Stomach (tissue), 9 donors: ENCODE data around the gene EPS8L2. TPM values are rescaled to one million over a fixed set of nuclear protein-coding genes. Genes with fewer than 3 reads are reported as not detected.

Experiments used
- DNase-seq, 2 donors: peaks; one replicate each; pipeline versions ENCODE4 v3.0.0 to v3.0.0-alpha.2; 2013 to 2019
- H3K27ac ChIP-seq, 5 donors: fragments of 200-600 bp in 4 of 5; sonication (generic) in 4 of 5; one replicate each; pipeline ENCODE4 v1.5.1; 2013 to 2019; ENCODE audit warnings: mild to moderate bottlenecking in 1 of 5, moderate library complexity in 1 of 5
- H3K27me3 ChIP-seq, 3 donors: fragments of 200-600 bp; sonication (generic); one replicate each; pipeline ENCODE4 v1.5.1; 2017 to 2019; ENCODE audit warnings: mixed run types in 1 of 3
- H3K36me3 ChIP-seq, 4 donors: fragments of 200-600 bp; sonication (generic); 1 replicate in 3 of 4; 2 replicates in 1 of 4; pipeline ENCODE4 v1.5.1; 2016 to 2019
- H3K4me1 ChIP-seq, 4 donors: fragments of 200-600 bp; sonication (generic); one replicate each; pipeline ENCODE4 v1.5.1; 2016 to 2019
- H3K4me3 ChIP-seq, 4 donors: fragments of 200-600 bp; sonication (generic) in 3 of 4; one replicate each; pipeline ENCODE4 v1.5.1; 2016 to 2019; ENCODE audit warnings: mild to moderate bottlenecking in 1 of 4
- H3K9me3 ChIP-seq, 4 donors: fragments of 200-600 bp; sonication (generic); one replicate each; pipeline ENCODE4 v1.5.1; 2016 to 2019
- EP300 ChIP-seq: sonication (generic); formaldehyde crosslinking; IDR thresholded peaks from one replicate; pipeline ENCODE4 v1.6.1; 2017; ENCODE audit warnings: antibody characterized with exemption
- POLR2A ChIP-seq, 4 donors: fragments of 450-650 bp; IDR thresholded peaks; one replicate each; pipeline ENCODE4 v1.6.1; 2016; ENCODE audit warnings: antibody characterized with exemption in 4 of 4, control low read depth in 2 of 4, mild to moderate bottlenecking in 1 of 4, moderate library complexity in 1 of 4
- POLR2AphosphoS5 ChIP-seq, 3 donors: sonication (generic); formaldehyde crosslinking; IDR thresholded peaks; one replicate each; pipeline ENCODE4 v1.6.1; 2016; ENCODE audit warnings: antibody characterized with exemption in 3 of 3
- WGBS, 5 donors: extraction: QIAGEN DNeasy Blood & Tissue Kit in 3 of 5; methylation state at CpG; one replicate each; pipeline versions ENCODE4 v1.1.5 to v1.1.7; 2013 to 2018; 5-methylcytosine and 5-hydroxymethylcytosine counted together
- intact Hi-C: fragments of 100-400 bp; cut with DNase I; formaldehyde crosslinking; loops from one replicate; pipeline ENCODE4 v1.15.1; 2023; ENCODE audit warnings: low total_unique reads
- polyA plus RNA-seq, 3 donors: library from polyadenylated mRNA; stranded (reverse); fragments of 200-250 nt; gene quantifications; one replicate each; pipeline ENCODE4 v1.2.3, GENCODE V29; 2013
- total RNA-seq, 5 donors: library from RNA; depleted of rRNA; stranded (reverse); fragments of >200 nt; gene quantifications; one replicate each; pipeline versions ENCODE4 v1.1.0 to v1.2.3, GENCODE V29; 2014 to 2016
- TF ChIP-seq, protein P1 (sequence below), 7 experiments: fragments of 450-650 bp in 4 of 7; fragments of 200-600 bp in 3 of 7; sonication (generic) in 3 of 7; IDR thresholded peaks; one replicate each; pipeline ENCODE4 v1.5.1; 2016 to 2019; ENCODE audit warnings: antibody characterized with exemption in 7 of 7, control low read depth in 2 of 7, mild to moderate bottlenecking in 1 of 7
- donor health status: healthy with polysubstance abuse.
- donor health status: Bipolar disorder and iron deficiency.
- donor health status: healthy.

Gene EPS8L2
- total and polyA plus RNA-seq, 8 donors: 45.0 to 617 (median 180) TPM

GRCh38 chr11:690738-691633 lies 15.0 kb upstream of the EPS8L2 start:
- Histone ChIP-seq H3K27me3 (no peaks in the 10 kb centered on the region), H3K4me3 (no peak overlapping the region), H3K36me3 (peaks cover 28 to 50% (median 42%) of the 10 kb centered on the region in 4 donors), H3K9me3 (no peaks in the 10 kb centered on the region), H3K4me1 (peaks cover 25 to 53% (median 42%) of the 10 kb centered on the region in 4 donors), H3K27ac (peak overlapping the region; percentile 8 to 54 (median 39))
- TF ChIP-seq POLR2A (IDR thresholded peaks at IDR 0.05) (no peak), POLR2AphosphoS5 (IDR thresholded peaks at IDR 0.05) (no peak), EP300 (no peak)
- TF ChIP-seq, protein P1, sequence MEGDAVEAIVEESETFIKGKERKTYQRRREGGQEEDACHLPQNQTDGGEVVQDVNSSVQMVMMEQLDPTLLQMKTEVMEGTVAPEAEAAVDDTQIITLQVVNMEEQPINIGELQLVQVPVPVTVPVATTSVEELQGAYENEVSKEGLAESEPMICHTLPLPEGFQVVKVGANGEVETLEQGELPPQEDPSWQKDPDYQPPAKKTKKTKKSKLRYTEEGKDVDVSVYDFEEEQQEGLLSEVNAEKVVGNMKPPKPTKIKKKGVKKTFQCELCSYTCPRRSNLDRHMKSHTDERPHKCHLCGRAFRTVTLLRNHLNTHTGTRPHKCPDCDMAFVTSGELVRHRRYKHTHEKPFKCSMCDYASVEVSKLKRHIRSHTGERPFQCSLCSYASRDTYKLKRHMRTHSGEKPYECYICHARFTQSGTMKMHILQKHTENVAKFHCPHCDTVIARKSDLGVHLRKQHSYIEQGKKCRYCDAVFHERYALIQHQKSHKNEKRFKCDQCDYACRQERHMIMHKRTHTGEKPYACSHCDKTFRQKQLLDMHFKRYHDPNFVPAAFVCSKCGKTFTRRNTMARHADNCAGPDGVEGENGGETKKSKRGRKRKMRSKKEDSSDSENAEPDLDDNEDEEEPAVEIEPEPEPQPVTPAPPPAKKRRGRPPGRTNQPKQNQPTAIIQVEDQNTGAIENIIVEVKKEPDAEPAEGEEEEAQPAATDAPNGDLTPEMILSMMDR (IDR thresholded peaks at IDR 0.05): no peak
- peak in 1 of 2 donors; percentile 69 for DNase-seq
- intact Hi-C loops: no loop called here
- 63 to 75% (median 66%) methylated on average over 18 to 27 of the region's 27 CpGs for WGBS, 5 donors

DNA sequence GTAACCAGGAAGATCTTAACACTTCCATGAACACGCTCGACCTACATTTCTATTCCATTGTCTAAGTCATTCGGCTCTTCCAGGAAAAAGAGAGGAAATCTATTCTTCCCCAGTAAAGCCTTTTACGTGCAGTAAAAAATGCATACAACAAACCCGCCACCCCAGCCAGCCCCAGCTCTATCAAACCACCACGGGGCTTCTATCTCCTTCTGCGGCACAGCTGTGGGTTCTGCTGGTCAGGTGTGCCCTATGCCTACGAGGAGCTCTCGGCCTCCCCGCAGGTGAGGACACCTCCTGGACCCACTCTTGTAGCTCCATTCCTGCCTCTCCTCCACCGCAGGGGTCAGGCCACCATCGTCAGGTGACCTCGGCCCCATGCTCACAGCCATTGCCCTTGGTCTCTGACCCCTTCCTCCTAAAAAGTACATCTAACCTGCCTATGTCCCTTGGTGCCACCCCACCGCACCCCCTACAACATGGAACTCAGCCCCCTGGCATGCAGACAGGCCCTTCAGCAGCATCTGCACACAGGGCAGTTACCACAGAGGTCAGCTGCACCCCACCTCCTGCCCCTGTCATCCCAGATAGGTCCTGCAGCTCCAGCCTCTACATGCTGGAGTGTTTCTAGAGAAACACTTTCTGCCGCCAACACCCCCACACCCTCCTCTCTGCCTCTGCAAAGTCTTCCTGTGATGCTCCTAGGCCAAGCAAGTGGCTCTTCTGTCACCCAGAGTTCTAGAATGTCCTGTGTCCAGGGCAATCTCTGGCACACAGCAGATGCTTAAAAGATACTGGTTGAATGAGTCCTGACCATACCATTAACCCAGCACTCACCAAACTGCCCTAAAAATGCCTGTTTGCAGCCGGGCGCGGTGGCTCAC lies 14.1 kb upstream of the EPS8L2 start:
- Histone ChIP-seq H3K4me1 (peaks cover 29 to 54% (median 49%) of the 10 kb centered on the region in 4 donors), H3K9me3 (no peaks in the 10 kb centered on the region), H3K36me3 (peaks cover 20 to 41% (median 33%) of the 10 kb centered on the region in 4 donors), H3K27ac (no peak overlapping the region), H3K27me3 (no peaks in the 10 kb centered on the region), H3K4me3 (no peak overlapping the region)
- intact Hi-C loops: no loop called here
- no peak for DNase-seq
- 88 to 91% (median 91%) methylated on average over 18 of the region's 18 CpGs for WGBS, 5 donors
- no peak for TF ChIP-seq POLR2AphosphoS5 (IDR thresholded peaks at IDR 0.05)
- no peak for TF ChIP-seq POLR2A (IDR thresholded peaks at IDR 0.05)
- TF ChIP-seq EP300: no peak
- TF ChIP-seq, protein P1 (IDR thresholded peaks at IDR 0.05): no peak

- Histone ChIP-seq H3K9me3 (no peaks in the 10 kb centered on the region), H3K36me3 (peaks cover 10 to 31% (median 23%) of the 10 kb centered on the region in 4 donors), H3K27me3 (no peaks in the 10 kb centered on the region), H3K27ac (peak overlapping the region in 4 of 5 donors; percentile 52 to 100 (median 98)), H3K4me3 (peak overlapping the region in 1 of 4 donors; percentile 94), H3K4me1 (peaks cover 35 to 63% (median 55%) of the 10 kb centered on the region in 4 donors)
- no peak for TF ChIP-seq EP300
- TF ChIP-seq, protein P1 (IDR thresholded peaks at IDR 0.05): no peak
- TF ChIP-seq POLR2AphosphoS5 (IDR thresholded peaks at IDR 0.05): no peak
- TF ChIP-seq POLR2A (IDR thresholded peaks at IDR 0.05): no peak
- 79 to 89% (median 87%) methylated on average over 22 to 23 of the region's 23 CpGs for whole genome bisulfite sequencing, 5 donors
- intact Hi-C loops: no loop called here
- DNase-seq: peak in 1 of 2 donors; percentile 56
Measured at GRCh38 chr11:692824-693414, 13.1 kb upstream of the EPS8L2 start.
